Measurements from ENCODE around the gene VAMP2. TPM values are rescaled to one million over a fixed set of nuclear protein-coding genes. Genes with fewer than 3 reads are reported as not detected.

VAMP2 gene
- total RNA-seq, 2 experiments from 2014 or later, result 26.3 to 26.6 TPM

- CTCF ChIA-PET, result interaction anchor here (0.8 to 4.3 kb wide), 9 partner anchors 13 to 99 kb away, joined by 3 to 39 read pairs (median 6); no protein-coding TSS in a partner anchor
- POLR2A ChIA-PET, result interaction anchor here (0.9 to 3.3 kb wide), 5 partner anchors 30 to 166 kb away, joined by 3 to 12 read pairs (median 6); partner anchors contain the start of genes PER1 and RANGRF
These were observed 39.6 kb downstream of the VAMP2 start for GRCh38 chr17:8122924-8123694.

GRCh38 chr17:8122422-8122923 lies 40.3 kb downstream of the VAMP2 start:
- ChIA-PET CTCF (interaction anchor here (0.7 to 4.3 kb wide), 9 partner anchors 16 to 99 kb away, joined by 3 to 39 read pairs (median 4); no protein-coding TSS in a partner anchor), POLR2A (interaction anchor here (1.0 to 3.3 kb wide), 2 partner anchors 41 to 51 kb away, joined by 3 to 12 read pairs; no protein-coding TSS in a partner anchor)

- ChIA-PET CTCF (interaction anchor here (0.6 to 4.3 kb wide), 10 partner anchors 16 to 100 kb away, joined by 3 to 39 read pairs (median 4); no protein-coding TSS in a partner anchor), POLR2A (interaction anchor here (0.5 to 3.3 kb wide), 2 partner anchors 51 to 122 kb away, joined by 3 to 12 read pairs; no protein-coding TSS in a partner anchor)
These were observed 40.9 kb downstream of the VAMP2 start for GRCh38 chr17:8121681-8122421.

- ChIA-PET CTCF (interaction anchor here (0.9 to 4.3 kb wide), 4 partner anchors 17 to 66 kb away, joined by 3 to 39 read pairs (median 4); no protein-coding TSS in a partner anchor), POLR2A (interaction anchor here (0.5 kb wide), 1 partner anchor 122 kb away, joined by 3 read pairs; no protein-coding TSS in a partner anchor)
These were observed 41.4 kb downstream of the VAMP2 start for GRCh38 chr17:8121407-8121680.

GRCh38 chr17:8120520-8121406 lies 42.0 kb downstream of the VAMP2 start:
- CTCF ChIA-PET, result interaction anchor here (0.8 to 6.4 kb wide), 17 partner anchors 9 to 263 kb away, joined by 3 to 47 read pairs (median 15); partner anchors contain the start of gene CTC1
- POLR2A ChIA-PET, result interaction anchor here (0.5 to 1.8 kb wide), 7 partner anchors 32 to 260 kb away, joined by 3 to 9 read pairs (median 3); partner anchors contain the start of gene PER1

- ChIA-PET POLR2A (interaction anchor here (0.5 to 1.8 kb wide), 14 partner anchors 17 to 263 kb away, joined by 3 to 9 read pairs (median 3); partner anchors contain the start of genes BORCS6 and PER1), CTCF (interaction anchor here (0.7 to 6.4 kb wide), 25 partner anchors 10 to 264 kb away, joined by 3 to 47 read pairs (median 6); partner anchors contain the start of genes CTC1, PFAS and VAMP2)
These were observed 42.9 kb downstream of the VAMP2 start for GRCh38 chr17:8119581-8120519.

GRCh38 chr17:8118769-8119580 lies 43.8 kb downstream of the VAMP2 start:
- POLR2A ChIA-PET, result interaction anchor here (0.5 to 1.8 kb wide), 13 partner anchors 18 to 847 kb away, joined by 3 to 9 read pairs (median 4); partner anchors contain the start of genes BORCS6 and PIK3R5
- CTCF ChIA-PET, result interaction anchor here (0.6 to 6.4 kb wide), 30 partner anchors 8 to 873 kb away, joined by 3 to 47 read pairs (median 5); partner anchors contain the start of genes CTC1, PFAS, TMEM107 and TP53

GRCh38 chr17:8117980-8118768 lies 44.6 kb downstream of the VAMP2 start, which contains the start of gene ALOXE3:
Gene ALOXE3 (minus strand): TSS chr17:8118514. CDS start chr17:8117990, 524 bp downstream.
- CTCF ChIA-PET, result interaction anchor here (0.7 to 6.4 kb wide), 17 partner anchors 9 to 872 kb away, joined by 3 to 47 read pairs (median 16); partner anchors contain the start of genes CTC1, PFAS, TMEM107 and TP53
- POLR2A ChIA-PET, result interaction anchor here (0.5 to 1.2 kb wide), 3 partner anchors 44 to 848 kb away, joined by 3 to 6 read pairs (median 5); partner anchors contain the start of gene PIK3R5

- CTCF ChIA-PET, result interaction anchor here (0.7 to 6.4 kb wide), 6 partner anchors 12 to 57 kb away, joined by 3 to 47 read pairs (median 21); no protein-coding TSS in a partner anchor
- POLR2A ChIA-PET, result no interaction called here
These were observed 45.3 kb downstream of the VAMP2 start for GRCh38 chr17:8117367-8117979.

- ChIA-PET CTCF (interaction anchor here (0.7 to 6.4 kb wide), 4 partner anchors 24 to 56 kb away, joined by 3 to 47 read pairs (median 5); no protein-coding TSS in a partner anchor), POLR2A (no interaction called here)
These were observed 46.0 kb downstream of the VAMP2 start for GRCh38 chr17:8116776-8117175.

- POLR2A ChIA-PET, result no interaction called here
- CTCF ChIA-PET, result interaction anchor here (0.6 to 3.7 kb wide), 23 partner anchors 8 to 193 kb away, joined by 3 to 34 read pairs (median 6); partner anchors contain the start of genes ALOX12B, ALOXE3 and HES7
These were observed 51.8 kb downstream of the VAMP2 start for GRCh38 chr17:8110907-8111306.

- ChIA-PET POLR2A (no interaction called here), CTCF (interaction anchor here (0.6 to 3.7 kb wide), 27 partner anchors 9 to 193 kb away, joined by 3 to 34 read pairs (median 5); partner anchors contain the start of genes ALOX12B, ALOXE3, HES7 and SLC25A35)
These were observed 52.3 kb downstream of the VAMP2 start for GRCh38 chr17:8110456-8110804.

- CTCF ChIA-PET, result interaction anchor here (0.5 to 3.7 kb wide), 25 partner anchors 9 to 185 kb away, joined by 3 to 34 read pairs (median 5); partner anchors contain the start of genes ALOX12B, ALOXE3, HES7 and SLC25A35
- POLR2A ChIA-PET, result no interaction called here
These were observed 52.9 kb downstream of the VAMP2 start for GRCh38 chr17:8109661-8110455.

All from activated CD8-positive, alpha-beta memory T cell treated with anti-CD3 and anti-CD28 coated beads for 36 hours (primary cell).